GM18873 (cell line): ENCODE results near the gene NDUFAF2.
"Not testable (repeated sequence)": the region's sequence is repeated elsewhere in the genome, so short reads cannot be mapped to it uniquely, and the experiment has no call there.

Source experiments
- ATAC-seq: cut with Tn5 transposase; IDR thresholded peaks from one replicate; pipeline ENCODE4 v1.9.1; 2021; ENCODE audit warnings: mild to moderate bottlenecking, moderate library complexity, moderate number of reproducible peaks; ENCODE audit not compliant: unreplicated experiment, low FRiP score

NDUFAF2 gene, protein sequence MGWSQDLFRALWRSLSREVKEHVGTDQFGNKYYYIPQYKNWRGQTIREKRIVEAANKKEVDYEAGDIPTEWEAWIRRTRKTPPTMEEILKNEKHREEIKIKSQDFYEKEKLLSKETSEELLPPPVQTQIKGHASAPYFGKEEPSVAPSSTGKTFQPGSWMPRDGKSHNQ

DNA sequence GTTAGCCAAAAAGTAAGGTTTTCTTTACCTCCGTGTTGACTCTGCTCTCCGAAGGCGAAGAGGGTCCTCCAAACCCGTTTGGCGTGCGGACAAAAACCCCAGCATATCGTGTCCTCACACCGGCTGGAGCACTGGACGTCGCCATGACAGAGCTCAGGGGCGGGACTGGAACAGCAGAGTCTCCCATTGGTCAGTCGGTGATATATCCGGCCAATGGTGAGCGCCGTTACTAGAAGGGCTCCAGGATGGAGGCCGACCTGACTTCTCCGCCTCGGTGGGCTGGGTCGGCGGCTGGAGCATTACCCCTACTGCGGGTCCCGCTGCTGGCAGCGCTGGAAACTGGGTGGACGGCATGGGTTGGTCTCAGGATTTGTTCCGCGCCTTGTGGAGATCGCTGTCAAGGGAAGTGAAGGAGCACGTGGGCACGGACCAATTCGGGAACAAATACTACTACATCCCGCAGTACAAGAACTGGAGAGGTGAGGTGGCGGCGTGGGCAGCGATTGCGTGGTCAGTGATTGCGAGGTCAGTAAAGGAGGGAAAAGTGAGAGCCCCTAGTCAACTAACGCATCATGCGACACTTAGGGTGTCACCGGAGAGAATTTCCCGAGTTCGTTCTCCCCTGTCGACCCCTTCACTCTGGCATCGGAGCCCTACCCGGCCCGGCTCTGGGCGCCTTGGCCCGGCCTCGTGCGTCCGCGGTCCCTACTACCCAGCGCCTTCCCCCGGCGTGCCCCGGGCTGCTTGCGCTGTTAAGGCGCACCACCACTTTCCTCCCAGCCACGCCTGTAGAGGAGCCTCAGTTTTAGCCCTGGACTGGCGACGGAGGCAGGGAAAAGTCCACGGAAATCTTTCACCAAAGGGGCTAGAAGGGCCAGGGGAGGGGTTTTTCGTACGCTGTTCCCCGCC lies at the start of gene NDUFAF2, which contains the start of gene ERCC8:
Gene NDUFAF2, plus strand, starts transcription at position 302 of the 909 bp plus-strand sequence. Its CDS starts 51 bp downstream, at position 353.
Gene ERCC8, minus strand, starts transcription at position 167 of the 909 bp plus-strand sequence. Its CDS starts 62 bp downstream, at position 105.
- peak; percentile 100 for ATAC-seq

DNA sequence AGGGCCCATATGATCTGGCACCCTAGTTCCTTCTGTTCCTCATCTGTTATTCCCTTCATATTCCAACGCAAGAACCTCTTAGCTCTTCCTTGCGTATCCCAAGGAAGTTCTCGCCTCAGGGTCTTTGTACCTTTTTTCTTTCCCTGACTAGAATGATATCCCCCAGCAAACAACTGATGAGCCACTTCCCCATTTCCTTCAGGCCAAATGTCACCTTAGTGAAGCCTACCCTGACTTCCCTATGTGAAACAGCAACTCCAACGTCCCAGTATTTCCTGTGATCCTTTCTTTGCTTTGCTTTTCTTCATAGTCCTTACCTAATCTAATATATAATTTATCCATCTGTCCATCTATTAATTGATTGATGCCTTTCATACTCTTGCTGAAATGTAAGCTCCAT lies 48.0 kb upstream of the NDUFAF2 start:
- ATAC-seq = no peak

DNA sequence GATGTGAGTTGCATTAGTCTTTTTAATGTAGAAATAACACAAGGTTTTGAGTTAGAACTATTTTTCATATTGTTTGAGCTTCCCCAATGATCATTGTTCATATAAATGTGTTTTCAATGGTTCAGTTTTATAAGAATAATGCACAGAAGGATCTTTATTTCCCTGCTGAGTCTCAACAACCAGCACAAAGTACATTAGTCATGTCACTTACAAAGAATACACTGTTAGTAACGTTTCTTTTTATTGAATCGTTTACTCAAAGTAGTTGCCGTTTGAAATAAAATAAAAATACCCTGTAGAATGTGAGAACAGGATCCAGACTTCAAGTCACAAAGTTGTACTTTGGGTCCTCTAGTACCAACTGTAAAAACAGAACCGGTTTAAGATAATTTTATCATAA lies 41.6 kb upstream of the NDUFAF2 start:
- no peak for ATAC-seq

DNA sequence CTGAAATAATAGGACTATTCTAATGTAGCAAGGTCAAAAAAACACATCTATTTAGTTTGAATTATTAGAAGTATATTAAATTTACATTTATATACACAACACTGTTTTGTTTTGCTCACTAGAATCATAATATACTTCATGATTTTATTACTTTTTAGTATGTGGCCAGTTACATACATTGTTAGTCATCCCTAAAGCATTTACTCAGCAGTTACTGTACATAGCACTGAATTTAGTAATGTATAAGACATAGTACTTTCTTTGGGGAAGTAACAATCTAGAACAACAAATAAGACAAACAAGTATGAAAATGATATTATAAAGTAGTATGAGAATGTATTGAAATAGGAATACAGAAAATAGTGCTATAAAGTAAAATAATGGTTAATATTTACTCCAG lies 28.4 kb upstream of the NDUFAF2 start:
- ATAC-seq = no peak

DNA sequence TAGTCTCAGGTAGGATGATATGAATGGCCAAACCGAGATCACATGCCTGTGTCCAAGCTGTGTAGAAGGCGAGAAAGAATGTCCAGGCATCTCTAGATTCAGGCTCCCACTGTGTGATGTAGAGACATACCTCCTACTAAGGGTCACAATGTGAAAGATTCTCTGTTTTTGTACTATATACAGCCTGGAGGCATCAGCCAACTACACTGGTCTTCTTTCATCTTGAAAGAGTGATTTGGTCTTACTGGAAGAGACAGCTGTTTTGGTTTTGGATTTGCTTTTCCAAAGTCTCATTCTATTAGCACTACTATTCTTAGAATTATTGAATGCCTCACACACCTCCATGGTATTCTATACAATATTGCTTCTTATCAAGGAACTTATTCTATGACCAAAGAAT lies 26.5 kb upstream of the NDUFAF2 start:
- no peak for ATAC-seq

DNA sequence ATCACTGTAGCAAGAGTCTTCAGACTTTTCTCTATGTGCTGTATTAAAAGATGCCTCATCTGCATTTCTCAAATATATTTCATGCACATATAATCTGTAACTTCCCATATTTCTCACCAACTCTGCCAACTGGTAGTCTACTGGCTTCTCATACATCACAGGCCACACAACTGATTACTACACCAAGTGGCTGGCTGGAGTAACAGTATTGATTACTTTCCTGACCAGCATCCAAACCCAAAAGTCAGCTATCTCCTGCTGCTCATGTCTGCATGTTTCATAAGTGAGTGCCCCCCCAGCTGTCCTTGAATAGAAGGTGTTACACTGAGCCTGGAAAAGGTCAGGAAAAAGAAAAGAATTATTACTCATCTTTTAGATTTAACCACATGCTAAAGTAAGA lies 17.6 kb upstream of the NDUFAF2 start:
- ATAC-seq = no peak

DNA sequence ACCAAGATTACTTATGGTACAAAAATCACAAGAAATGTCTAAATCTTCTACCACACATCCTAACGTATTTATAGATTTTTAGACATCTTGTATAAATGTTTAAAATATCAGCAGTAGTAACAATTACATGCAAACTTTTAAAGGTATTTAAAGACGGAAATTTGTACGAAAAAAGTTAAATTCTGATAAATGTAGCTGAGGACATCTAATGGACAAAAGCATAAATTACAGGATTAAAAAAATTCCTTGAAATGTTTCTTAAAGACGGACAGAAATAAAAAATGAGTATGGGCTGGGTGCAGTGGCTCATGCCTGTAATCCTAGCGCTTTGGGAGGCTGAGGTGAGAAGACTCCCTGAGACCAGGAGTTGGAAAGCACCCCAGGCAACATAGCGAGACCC lies 16.0 kb upstream of the NDUFAF2 start:
- no peak for ATAC-seq

DNA sequence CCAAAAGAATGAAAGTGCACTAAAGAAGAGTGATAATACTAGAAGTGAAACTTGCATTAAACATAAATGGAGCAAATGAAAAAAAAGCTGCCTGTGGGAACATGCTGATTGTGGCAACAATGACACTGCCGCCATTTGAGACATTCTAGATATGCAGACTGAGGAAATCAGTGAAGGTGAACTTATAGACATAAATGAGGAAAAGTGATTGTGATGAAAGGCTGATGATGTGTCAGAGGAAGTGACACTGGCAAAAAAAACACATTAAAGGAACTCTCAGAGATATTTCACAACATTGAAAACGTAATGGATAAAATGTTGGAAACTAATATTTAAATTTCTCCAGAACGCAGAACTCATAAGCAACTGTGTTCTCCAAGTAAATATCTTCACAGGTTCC lies 1.4 kb upstream of the NDUFAF2 start:
- ATAC-seq = no peak

DNA sequence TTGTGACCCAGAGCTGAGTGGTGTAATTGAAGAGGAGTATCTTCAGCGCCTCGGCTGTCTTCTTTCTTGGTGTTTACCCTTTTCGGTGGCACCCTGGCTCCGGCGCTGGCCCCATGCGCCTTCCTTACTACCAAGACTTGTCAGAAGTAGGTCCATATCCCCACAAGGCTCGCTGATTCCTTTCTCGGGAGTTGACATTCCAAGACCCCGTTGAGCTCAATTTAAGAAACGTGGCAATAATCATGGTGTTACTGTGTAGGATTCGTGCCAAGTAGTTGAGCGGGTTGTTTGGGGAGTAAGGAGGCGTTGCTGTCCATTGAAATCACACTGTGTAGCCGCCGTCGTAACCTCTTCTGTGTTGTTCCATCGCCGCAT lies 795 bp downstream of the NDUFAF2 start:
- ATAC-seq = peak; percentile 21

DNA sequence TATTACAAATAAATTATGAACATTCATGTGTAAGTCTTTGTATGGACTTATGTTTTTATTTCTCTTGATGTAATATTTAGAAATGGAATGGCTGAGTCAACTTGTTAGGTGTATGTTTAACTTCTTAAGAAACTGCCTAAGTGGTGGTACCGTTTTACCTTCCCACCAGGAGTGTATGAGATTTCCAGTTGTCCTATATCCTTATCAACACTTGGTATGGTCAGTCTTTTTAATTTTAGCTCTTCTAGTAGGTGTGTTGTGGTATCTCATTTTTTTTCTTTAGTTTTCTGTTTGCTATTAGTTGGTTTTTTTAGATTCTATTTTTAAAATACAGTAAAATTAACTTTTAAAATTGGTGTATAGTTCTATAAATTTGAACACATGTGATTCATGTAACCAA lies 3.7 kb downstream of the NDUFAF2 start:
- no peak for ATAC-seq

DNA sequence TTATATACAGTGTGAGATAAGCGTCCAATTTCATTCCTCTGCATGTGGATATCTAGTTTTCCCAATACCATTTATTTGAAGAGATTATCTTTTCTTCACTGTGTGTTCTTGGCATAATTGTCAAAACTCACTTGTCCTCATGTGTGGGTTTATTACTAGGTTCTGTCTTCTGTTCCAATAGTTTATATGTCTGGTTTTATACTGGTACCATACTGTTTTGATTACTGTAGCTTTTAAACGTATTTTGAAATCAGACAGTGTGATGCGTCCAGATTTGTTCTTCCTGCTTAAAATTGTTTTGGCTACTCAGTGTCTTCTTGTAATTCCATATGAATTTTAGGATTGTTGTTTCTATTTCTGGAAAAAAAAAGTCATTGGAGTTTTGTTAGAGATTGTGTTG lies 10.2 kb downstream of the NDUFAF2 start:
- no peak for ATAC-seq

DNA sequence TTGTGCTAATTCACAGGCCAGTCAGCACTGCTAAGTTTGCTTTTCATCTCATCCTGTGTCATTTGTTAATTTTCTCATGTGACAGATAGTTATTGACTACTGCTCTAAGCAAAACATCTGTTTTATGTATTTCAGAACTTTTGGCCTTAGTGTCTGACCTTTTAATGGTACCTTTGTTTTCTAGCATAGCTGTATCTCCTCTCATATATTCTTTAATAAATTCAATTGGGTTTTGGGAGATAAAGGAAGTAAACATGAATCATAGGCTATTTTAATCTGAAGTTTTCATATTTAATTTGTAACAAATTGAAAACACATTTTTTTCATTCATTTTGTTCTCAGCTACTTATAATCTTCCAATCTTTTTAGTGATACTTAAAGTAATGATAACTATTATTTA lies 13.1 kb downstream of the NDUFAF2 start:
- ATAC-seq = no peak

DNA sequence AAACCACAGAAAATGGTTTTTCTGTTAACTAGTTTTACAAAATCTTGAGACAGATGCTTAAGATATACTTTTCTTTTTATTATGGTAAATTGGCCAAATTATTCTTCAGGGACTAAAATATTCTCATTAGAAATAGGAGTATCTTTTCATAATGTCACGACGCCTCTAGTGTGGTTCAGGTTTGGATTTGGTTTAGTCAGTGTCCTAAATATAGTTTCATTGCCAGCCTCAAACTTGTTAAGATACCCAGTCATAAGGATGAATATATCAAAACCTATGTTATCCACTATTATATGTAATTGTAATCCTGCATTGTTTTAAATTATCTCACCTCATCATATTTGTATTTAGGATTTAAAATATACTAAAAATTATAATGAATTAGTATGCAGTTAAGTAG lies 13.7 kb downstream of the NDUFAF2 start:
- no peak for ATAC-seq

DNA sequence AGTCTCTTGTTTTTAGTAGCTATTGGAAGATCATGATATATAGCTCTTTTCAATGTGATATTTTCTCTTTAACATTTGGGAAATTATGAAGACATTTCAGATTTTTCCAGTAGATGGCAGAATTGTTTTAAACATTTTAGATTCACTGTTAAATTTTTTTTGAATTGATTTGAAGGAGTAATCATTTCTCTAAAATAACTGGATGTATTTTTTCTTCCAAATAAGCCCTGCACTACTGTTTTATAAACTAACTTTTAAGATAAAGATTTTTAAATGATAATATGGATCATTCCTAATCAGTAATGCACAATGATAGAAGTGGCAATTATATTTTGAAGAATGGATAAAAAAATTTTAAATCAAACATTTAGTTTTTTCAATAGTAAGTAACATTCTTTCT lies 14.2 kb downstream of the NDUFAF2 start:
- ATAC-seq = no peak

DNA sequence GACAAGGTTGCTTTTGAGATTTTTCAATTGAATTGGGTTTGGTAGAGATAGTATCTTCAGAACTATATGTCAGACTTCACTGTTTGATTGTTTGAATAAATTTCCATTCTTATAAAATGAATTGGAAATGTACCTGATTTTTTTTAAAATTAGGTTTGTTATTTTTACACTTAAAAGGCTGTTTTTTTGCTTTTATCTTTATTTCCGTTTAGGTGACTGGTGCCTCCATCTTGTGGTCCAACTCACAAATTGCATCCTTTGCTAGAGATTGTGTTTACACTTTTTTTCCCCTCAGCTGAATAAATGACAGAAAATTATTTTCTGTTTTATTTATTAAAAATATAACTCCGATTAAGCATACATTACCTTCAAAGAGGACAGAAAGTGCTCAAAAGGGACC lies 15.6 kb downstream of the NDUFAF2 start:
- no peak for ATAC-seq

DNA sequence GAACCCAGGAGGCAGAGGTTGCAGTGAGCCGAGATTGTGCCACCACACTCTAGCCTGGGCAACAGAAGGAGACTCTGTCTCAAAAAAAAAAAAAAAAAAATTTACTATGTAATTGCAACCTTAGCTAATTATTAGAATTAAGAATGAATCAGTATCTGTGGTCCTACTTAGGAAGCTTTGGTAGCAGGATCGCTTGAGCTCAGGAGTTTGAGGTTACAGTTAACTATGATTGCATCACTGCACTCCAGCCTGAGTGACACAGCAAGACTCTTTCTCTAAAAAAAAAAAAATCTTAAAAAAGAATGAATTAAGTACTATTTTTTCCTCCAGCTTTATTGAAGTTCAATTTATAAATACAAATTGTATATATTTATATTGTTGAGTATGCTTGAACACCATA lies 16.7 kb downstream of the NDUFAF2 start:
- ATAC-seq = no peak

DNA sequence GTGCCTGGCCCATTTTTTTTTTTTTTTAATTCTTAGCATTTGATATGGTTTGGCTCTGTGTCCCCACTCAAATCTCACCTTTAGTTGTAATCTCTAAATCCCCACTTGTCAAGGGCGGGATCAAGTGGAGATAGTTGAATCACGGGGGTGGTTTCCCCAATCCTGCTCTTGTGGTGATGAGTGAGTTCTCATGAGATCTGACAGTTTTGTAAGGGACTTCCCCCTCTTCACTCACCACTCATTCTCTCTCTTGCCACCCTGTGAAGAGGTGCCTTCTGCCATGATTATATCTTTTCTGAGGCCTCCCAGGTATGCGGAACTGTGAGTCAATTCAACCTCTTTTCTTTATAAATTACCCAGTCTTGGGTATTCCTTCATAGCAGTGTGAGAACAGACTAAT lies 27.2 kb downstream of the NDUFAF2 start:
- ATAC-seq = no peak

DNA sequence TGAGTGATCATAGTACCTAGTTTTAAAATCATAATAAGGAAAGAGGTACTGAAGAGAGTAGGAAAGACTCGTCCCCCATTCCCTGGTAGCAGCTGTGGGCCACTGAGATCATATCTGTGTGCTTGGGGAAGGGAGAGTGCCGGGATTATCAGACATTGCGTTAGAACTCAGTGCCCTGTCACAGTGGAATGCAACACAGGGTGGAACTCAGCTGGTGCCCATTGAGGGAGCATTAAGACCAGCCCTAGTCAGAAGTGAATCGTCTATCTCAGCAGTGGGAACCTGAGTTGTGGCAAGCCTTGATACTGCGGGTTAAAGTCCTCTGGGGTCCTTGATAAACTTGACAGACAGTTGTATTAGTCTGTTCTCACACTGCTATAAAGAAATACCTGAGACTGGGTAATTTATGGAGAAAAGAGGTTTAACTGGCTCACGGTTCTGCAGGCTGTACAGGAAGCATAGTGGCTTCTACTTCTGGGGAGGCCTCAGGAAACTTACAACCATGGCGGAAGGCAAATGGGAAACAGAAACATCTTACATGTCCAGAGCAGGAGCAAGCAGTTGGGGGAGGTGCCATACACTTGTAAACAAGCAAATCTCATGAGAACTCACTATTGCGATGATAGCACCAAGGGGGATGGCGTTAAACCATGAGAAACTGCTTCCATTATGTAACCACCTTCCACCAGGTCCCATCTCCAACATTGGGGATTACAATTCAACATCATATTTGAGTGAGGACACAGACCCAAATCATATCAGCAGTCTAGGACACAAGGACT lies 33.1 kb downstream of the NDUFAF2 start:
- ATAC-seq = no peak

DNA sequence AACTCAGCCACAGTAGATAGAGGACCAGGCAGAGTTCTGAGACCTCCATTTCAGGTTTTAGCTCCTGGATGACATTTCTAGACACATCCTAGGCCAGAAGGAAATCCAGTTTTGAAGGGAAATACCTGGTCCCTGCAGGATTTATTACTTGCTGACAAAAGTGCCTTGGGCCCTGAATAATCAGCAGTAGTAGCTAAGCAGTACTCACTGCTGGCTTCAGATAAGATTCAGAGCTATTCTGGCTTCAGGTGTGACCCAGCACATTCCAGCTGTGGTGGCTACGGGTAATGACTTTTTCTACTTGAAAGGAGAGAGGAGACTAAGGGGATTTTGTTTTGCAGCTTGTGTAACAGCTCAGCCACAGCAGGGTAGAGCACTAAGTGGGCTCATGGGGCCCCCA lies 34.0 kb downstream of the NDUFAF2 start:
- no peak for ATAC-seq

DNA sequence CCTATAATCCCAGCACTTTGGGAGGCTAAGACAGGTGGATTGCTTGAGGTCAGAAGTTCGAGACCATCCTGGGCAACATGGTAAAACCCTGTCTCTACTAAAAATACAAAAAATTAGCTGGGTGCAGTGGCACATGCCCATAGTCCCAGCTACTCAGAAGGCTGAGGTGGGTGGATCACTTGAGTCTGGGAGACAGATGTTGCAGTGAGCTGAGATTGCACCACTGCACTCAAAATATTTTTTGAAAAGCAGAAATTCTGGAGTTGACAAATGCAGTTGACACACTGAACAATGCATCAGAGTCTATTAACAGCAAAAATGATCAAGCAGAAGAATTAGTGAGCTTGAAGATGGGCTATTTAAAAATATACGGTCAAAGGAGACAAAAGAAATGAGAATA lies 35.5 kb downstream of the NDUFAF2 start:
- no peak for ATAC-seq

DNA sequence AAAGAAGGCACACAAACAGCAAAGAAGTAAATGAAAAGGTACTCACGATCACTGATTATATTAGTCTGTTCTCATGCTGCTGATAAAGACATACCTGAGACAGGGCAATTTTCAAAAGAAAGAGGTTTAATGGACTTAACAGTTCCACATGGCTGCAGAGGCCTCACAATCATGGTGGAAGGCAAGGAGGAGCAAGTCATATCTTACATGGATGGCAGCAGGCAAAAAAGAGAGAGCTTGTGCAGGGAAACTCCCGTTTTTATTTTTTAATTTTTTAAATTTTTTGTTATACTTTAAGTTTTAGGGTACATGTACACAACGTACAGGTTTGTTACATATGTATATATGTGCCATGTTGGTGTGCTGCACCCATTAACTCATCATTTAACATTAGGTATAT lies 37.1 kb downstream of the NDUFAF2 start:
- ATAC-seq = not testable (repeated sequence)
